Activated CD4-positive, alpha-beta memory T cell treated with anti-CD3 and anti-CD28 coated beads, Interleukin-2, amount 10 ng/mL, durations not matched to agents 7 days and 5 days (primary cell): ENCODE measurements around the gene APOD. TPM values are rescaled to one million over a fixed set of nuclear protein-coding genes. Genes with fewer than 3 reads are reported as not detected.

ENCODE experiments used
- CTCF ChIA-PET: fragments of 350-600 bp; sonication (Branson Sonifier 250); formaldehyde crosslinking; loops from one replicate; lab custom pipeline; 2021; ENCODE audit warnings: antibody characterized with exemption, inconsistent platforms; lab: Charles Lee
- POLR2A ChIA-PET: fragments of 350-600 bp; sonication (Branson Sonifier 250); formaldehyde crosslinking; loops from one replicate; lab custom pipeline; 2021; ENCODE audit warnings: antibody characterized with exemption; lab: Charles Lee
- DNase-seq: peaks from one replicate; pipeline ENCODE4 v3.0.0-alpha.2; 2020
- H3K27ac Mint-ChIP-seq: one replicate; pipeline ENCODE4 v1.8.0; 2021; ENCODE audit warnings: mild to moderate bottlenecking, mixed read lengths
- H3K27me3 Mint-ChIP-seq: one replicate; pipeline ENCODE4 v1.8.0; 2021; ENCODE audit warnings: mixed read lengths
- H3K36me3 Mint-ChIP-seq: one replicate; pipeline ENCODE4 v1.8.0; 2021; ENCODE audit warnings: low read depth, mixed read lengths
- H3K4me1 Mint-ChIP-seq: one replicate; pipeline ENCODE4 v1.8.0; 2021; ENCODE audit warnings: mixed read lengths
- H3K4me3 Mint-ChIP-seq: one replicate; pipeline ENCODE4 v1.8.0; 2021; ENCODE audit warnings: mild to moderate bottlenecking, mixed read lengths
- H3K9me3 Mint-ChIP-seq: one replicate; pipeline ENCODE4 v1.8.0; 2021; ENCODE audit warnings: mixed read lengths
- total RNA-seq, 2 experiments: library from RNA; stranded (reverse); gene quantifications; one replicate each; pipeline ENCODE4 v1.2.3, GENCODE V29; 2021

The APOD gene
- total RNA-seq, 2 experiments from 2014 or later = not detected

GRCh38 chr3:195587824-195588223 lies 4.1 kb upstream of the APOD start:
- H3K9me3 Mint-ChIP-seq = no peaks in the 10 kb centered on the region
- ChIA-PET POLR2A (no interaction called here), CTCF (no interaction called here)
- no peak overlapping the region for H3K4me3 Mint-ChIP-seq
- H3K27ac Mint-ChIP-seq = no peak overlapping the region
- H3K27me3 Mint-ChIP-seq = peaks cover 2% of the 10 kb centered on the region
- H3K4me1 Mint-ChIP-seq = peaks cover 9% of the 10 kb centered on the region
- no peak for DNase-seq
- H3K36me3 Mint-ChIP-seq = no peaks in the 10 kb centered on the region

GRCh38 chr3:195587406-195587805 lies 3.7 kb upstream of the APOD start:
- ChIA-PET POLR2A (no interaction called here), CTCF (no interaction called here)
- Mint-ChIP-seq H3K27ac (no peak overlapping the region), H3K36me3 (no peaks in the 10 kb centered on the region), H3K27me3 (peaks cover 2% of the 10 kb centered on the region), H3K4me3 (no peak overlapping the region), H3K4me1 (peaks cover 9% of the 10 kb centered on the region), H3K9me3 (no peaks in the 10 kb centered on the region)
- DNase-seq = no peak

GRCh38 chr3:195584543-195584870 lies 767 bp upstream of the APOD start:
- peaks cover 9% of the 10 kb centered on the region for H3K4me1 Mint-ChIP-seq
- CTCF ChIA-PET = interaction anchor here (0.7 to 1.2 kb wide), 4 partner anchors 26 to 895 kb away, joined by 3 to 4 read pairs (median 3); partner anchors contain the start of gene PPP1R2
- no peaks in the 10 kb centered on the region for H3K36me3 Mint-ChIP-seq
- H3K9me3 Mint-ChIP-seq = no peaks in the 10 kb centered on the region
- H3K4me3 Mint-ChIP-seq = no peak overlapping the region
- no peak overlapping the region for H3K27ac Mint-ChIP-seq
- POLR2A ChIA-PET = interaction anchor here (2.4 kb wide), 1 partner anchor 42 kb away, joined by 6 read pairs; the partner anchor contains the start of gene PPP1R2
- DNase-seq = no peak
- H3K27me3 Mint-ChIP-seq = peaks cover 2% of the 10 kb centered on the region

- H3K4me1 Mint-ChIP-seq = peaks cover 11% of the 10 kb centered on the region
- H3K36me3 Mint-ChIP-seq = no peaks in the 10 kb centered on the region
- no peaks in the 10 kb centered on the region for H3K9me3 Mint-ChIP-seq
- peaks cover 5% of the 10 kb centered on the region for H3K27me3 Mint-ChIP-seq
- no peak overlapping the region for H3K4me3 Mint-ChIP-seq
- POLR2A ChIA-PET = interaction anchor here (0.8 to 2.4 kb wide), 2 partner anchors 32 to 40 kb away, joined by 3 to 6 read pairs; partner anchors contain the start of gene PPP1R2
- CTCF ChIA-PET = no interaction called here
- no peak overlapping the region for H3K27ac Mint-ChIP-seq
- DNase-seq = no peak
These were observed 793 bp downstream of the APOD start for GRCh38 chr3:195582947-195583346.

GRCh38 chr3:195580744-195581443 lies 2.8 kb downstream of the APOD start:
- POLR2A ChIA-PET = interaction anchor here (0.6 kb wide), 1 partner anchor 10 kb away, joined by 3 read pairs; no protein-coding TSS in a partner anchor
- Mint-ChIP-seq H3K27me3 (peaks cover 7% of the 10 kb centered on the region), H3K9me3 (no peaks in the 10 kb centered on the region), H3K36me3 (no peaks in the 10 kb centered on the region), H3K4me1 (peaks cover 11% of the 10 kb centered on the region), H3K4me3 (no peak overlapping the region), H3K27ac (no peak overlapping the region)
- DNase-seq = no peak
- CTCF ChIA-PET = no interaction called here

- ChIA-PET CTCF (no interaction called here), POLR2A (no interaction called here)
- Mint-ChIP-seq H3K36me3 (no peaks in the 10 kb centered on the region), H3K27ac (no peak overlapping the region), H3K27me3 (peaks cover 5% of the 10 kb centered on the region), H3K9me3 (no peaks in the 10 kb centered on the region), H3K4me1 (peaks cover 4% of the 10 kb centered on the region), H3K4me3 (no peak overlapping the region)
- DNase-seq = no peak
These were observed 4.5 kb downstream of the APOD start for GRCh38 chr3:195579281-195579680.

- ChIA-PET POLR2A (no interaction called here), CTCF (no interaction called here)
- no peak overlapping the region for H3K4me3 Mint-ChIP-seq
- H3K27ac Mint-ChIP-seq = no peak overlapping the region
- no peaks in the 10 kb centered on the region for H3K36me3 Mint-ChIP-seq
- H3K27me3 Mint-ChIP-seq = peaks cover 5% of the 10 kb centered on the region
- no peaks in the 10 kb centered on the region for H3K9me3 Mint-ChIP-seq
- peaks cover 2% of the 10 kb centered on the region for H3K4me1 Mint-ChIP-seq
- no peak for DNase-seq
These were observed 5.2 kb downstream of the APOD start for GRCh38 chr3:195578565-195578964.

GRCh38 chr3:195577645-195578177 lies 6.0 kb downstream of the APOD start:
- Mint-ChIP-seq H3K9me3 (no peaks in the 10 kb centered on the region), H3K36me3 (no peaks in the 10 kb centered on the region), H3K27me3 (peaks cover 5% of the 10 kb centered on the region), H3K27ac (no peak overlapping the region), H3K4me1 (peaks cover 2% of the 10 kb centered on the region), H3K4me3 (no peak overlapping the region)
- ChIA-PET CTCF (no interaction called here), POLR2A (no interaction called here)
- DNase-seq = no peak

GRCh38 chr3:195574497-195575304 lies 9.0 kb downstream of the APOD start:
- H3K27me3 Mint-ChIP-seq = peaks cover 5% of the 10 kb centered on the region
- peaks cover 2% of the 10 kb centered on the region for H3K4me1 Mint-ChIP-seq
- no peak overlapping the region for H3K27ac Mint-ChIP-seq
- H3K4me3 Mint-ChIP-seq = no peak overlapping the region
- POLR2A ChIA-PET = no interaction called here
- no peak for DNase-seq
- H3K9me3 Mint-ChIP-seq = no peaks in the 10 kb centered on the region
- CTCF ChIA-PET = no interaction called here
- no peaks in the 10 kb centered on the region for H3K36me3 Mint-ChIP-seq

GRCh38 chr3:195573611-195574496 lies 9.9 kb downstream of the APOD start:
- Mint-ChIP-seq H3K4me1 (peaks cover 2% of the 10 kb centered on the region), H3K9me3 (no peaks in the 10 kb centered on the region), H3K36me3 (no peaks in the 10 kb centered on the region), H3K4me3 (no peak overlapping the region), H3K27me3 (peaks cover 5% of the 10 kb centered on the region), H3K27ac (no peak overlapping the region)
- CTCF ChIA-PET = no interaction called here
- no peak for DNase-seq
- POLR2A ChIA-PET = no interaction called here

- Mint-ChIP-seq H3K9me3 (no peaks in the 10 kb centered on the region), H3K36me3 (no peaks in the 10 kb centered on the region), H3K4me1 (no peaks in the 10 kb centered on the region), H3K4me3 (no peak overlapping the region), H3K27ac (no peak overlapping the region), H3K27me3 (peaks cover 5% of the 10 kb centered on the region)
- CTCF ChIA-PET = interaction anchor here (1.0 kb wide), 1 partner anchor 12 kb away, joined by 3 read pairs; the partner anchor contains the start of gene APOD
- POLR2A ChIA-PET = interaction anchor here (0.6 to 1.7 kb wide), 2 partner anchors 10 to 28 kb away, joined by 3 to 4 read pairs; partner anchors contain the start of gene PPP1R2
- no peak for DNase-seq
These were observed 12.4 kb downstream of the APOD start for GRCh38 chr3:195571361-195571760.

GRCh38 chr3:195570912-195571311 lies 12.8 kb downstream of the APOD start:
- CTCF ChIA-PET = interaction anchor here (1.0 to 1.1 kb wide), 2 partner anchors 13 to 300 kb away, joined by 3 to 4 read pairs; partner anchors contain the start of genes APOD and XXYLT1
- POLR2A ChIA-PET = interaction anchor here (0.6 to 1.7 kb wide), 2 partner anchors 10 to 28 kb away, joined by 3 to 4 read pairs; partner anchors contain the start of gene PPP1R2
- no peak overlapping the region for H3K4me3 Mint-ChIP-seq
- DNase-seq = no peak
- peaks cover 5% of the 10 kb centered on the region for H3K27me3 Mint-ChIP-seq
- no peaks in the 10 kb centered on the region for H3K9me3 Mint-ChIP-seq
- H3K4me1 Mint-ChIP-seq = no peaks in the 10 kb centered on the region
- no peaks in the 10 kb centered on the region for H3K36me3 Mint-ChIP-seq
- no peak overlapping the region for H3K27ac Mint-ChIP-seq
